HCT116 (cell line): ENCODE data around the gene HSD3B2. TPM values are rescaled to one million over a fixed set of nuclear protein-coding genes. Genes with fewer than 3 reads are reported as not detected.

Experiments
- ATAC-seq: fragments of 200-7000 bp; cut with Tn5 transposase; 2 replicates; pipeline ENCODE4 v1.9.1; 2020; ENCODE audit warnings: mild to moderate bottlenecking, moderate library complexity
- BruUV-seq: library from RNA; stranded (reverse); fragments of 400-500 nt; replicated peaks from 2 replicates; lab custom pipeline; 2021; lab: Mats Ljungman, UMichigan
- CTCF ChIA-PET: fragments of 300-600 bp; sonication (Branson Sonifier 250); formaldehyde crosslinking; loops from one replicate; lab custom pipeline; 2021; ENCODE audit warnings: antibody characterized with exemption; lab: Charles Lee
- POLR2A ChIA-PET: fragments of 300-600, 350-600 bp; sonication (Branson Sonifier 250); formaldehyde crosslinking; loops from one replicate; lab custom pipeline; 2021; ENCODE audit warnings: antibody characterized with exemption; lab: Charles Lee
- RAD21 ChIA-PET, 2 experiments: fragments of 300-600 bp; sonication (Branson Sonifier 250); formaldehyde crosslinking; loops; one replicate each; lab custom pipeline; 2023; ENCODE audit warnings: low total read pairs in 2 of 2; ENCODE audit not compliant: uncharacterized antibody in 2 of 2, unreplicated experiment in 2 of 2, low non-redundant PET in 1 of 2; lab: Charles Lee
- DNase-seq: peaks from one replicate; pipeline ENCODE4 v3.0.0-alpha.2; 2010; ENCODE audit warnings: low read depth, low spot score
- H2AFZ ChIP-seq: fragments of 200-600 bp; shearing (Covaris generic), sonication (generic); 2 replicates; pipeline ENCODE4 v1.6.1; 2017; ENCODE audit warnings: low read depth, mixed run types, mixed read lengths, antibody characterized with exemption, low read length; ENCODE audit not compliant: poor library complexity, severe bottlenecking
- H3K27ac ChIP-seq: 2 replicates; pipeline ENCODE4 v1.5.1; 2012; ENCODE audit warnings: low read depth, low read length
- H3K27me3 ChIP-seq: fragments of 200-600 bp; sonication (generic); 2 replicates; pipeline ENCODE4 v1.6.1; 2016; ENCODE audit warnings: mixed run types, low read length, mixed read lengths; ENCODE audit not compliant: insufficient read depth
- H3K36me3 ChIP-seq, 2 experiments: fragments of 200-500 bp in 1 of 2; fragments of 200-600 bp in 1 of 2; sonication (Bioruptor generic) in 1 of 2; sonication (generic) in 1 of 2; 2 replicates each; pipeline versions ENCODE4 v1.5.1 to v1.6.1; 2014 to 2016; ENCODE audit warnings: low read length in 2 of 2, inconsistent platforms in 1 of 2, mixed read lengths in 1 of 2, mixed run types in 1 of 2; ENCODE audit not compliant: insufficient read depth in 2 of 2, control insufficient read depth in 1 of 2
- H3K4me1 ChIP-seq, 2 experiments: fragments of 200-600 bp in 1 of 2; sonication (generic) in 1 of 2; 2 replicates each; pipeline versions ENCODE4 v1.5.1 to v1.6.1; 2012 to 2017; ENCODE audit warnings: low read length in 2 of 2, inconsistent platforms in 1 of 2, mild to moderate bottlenecking in 1 of 2, mixed read lengths in 1 of 2, mixed run types in 1 of 2, moderate library complexity in 1 of 2; ENCODE audit not compliant: insufficient read depth in 2 of 2, control insufficient read depth in 1 of 2
- H3K4me2 ChIP-seq: fragments of 200-600 bp; sonication (generic); 2 replicates; pipeline ENCODE4 v1.6.1; 2017; ENCODE audit warnings: mixed run types, low read length, mixed read lengths
- H3K4me3 ChIP-seq, 2 experiments: fragments of 200-600 bp in 1 of 2; sonication (generic) in 1 of 2; replicated peaks in 1 of 2; 2 replicates each; pipeline ENCODE4 v1.5.1; 2011 to 2016; ENCODE audit warnings: low read length in 2 of 2, control low read depth in 1 of 2, low read depth in 1 of 2, mild to moderate bottlenecking in 1 of 2, mixed read lengths in 1 of 2, mixed run types in 1 of 2
- H3K79me2 ChIP-seq: fragments of 200-600 bp; sonication (generic); 2 replicates; pipeline ENCODE4 v1.6.1; 2017; ENCODE audit warnings: mild to moderate bottlenecking, mixed run types, low read length, moderate library complexity, mixed read lengths; ENCODE audit not compliant: insufficient read depth
- H3K9ac ChIP-seq: fragments of 200-600 bp; sonication (generic); 2 replicates; pipeline ENCODE4 v1.6.1; 2016; ENCODE audit warnings: low read length, mixed read lengths
- H3K9me2 ChIP-seq: fragments of 200-600 bp; sonication (generic), shearing (Covaris generic); 2 replicates; pipeline ENCODE4 v1.6.1; 2017; ENCODE audit warnings: mixed run types, mild to moderate bottlenecking, moderate library complexity; ENCODE audit not compliant: insufficient read depth
- H3K9me3 ChIP-seq, 2 experiments: fragments of 200-500 bp in 1 of 2; fragments of 200-600 bp in 1 of 2; sonication (Bioruptor generic) in 1 of 2; sonication (generic) in 1 of 2; 2 replicates each; pipeline ENCODE4 v1.6.1; 2014 to 2017; ENCODE audit warnings: low read length in 2 of 2, mixed read lengths in 2 of 2, inconsistent platforms in 1 of 2, low read depth in 1 of 2, mild to moderate bottlenecking in 1 of 2, mixed run types in 1 of 2, moderate library complexity in 1 of 2; ENCODE audit not compliant: control insufficient read depth in 1 of 2, insufficient read depth in 1 of 2
- H4K20me1 ChIP-seq: fragments of 200-600 bp; sonication (generic), shearing (Covaris generic); 2 replicates; pipeline ENCODE4 v1.6.1; 2017; ENCODE audit warnings: mixed run types, mild to moderate bottlenecking, moderate library complexity; ENCODE audit not compliant: insufficient read depth
- ATF3 ChIP-seq: IDR thresholded peaks from 2 replicates; pipeline ENCODE4 v1.6.1; 2012
- CEBPB ChIP-seq: IDR thresholded peaks from 2 replicates; pipeline ENCODE4 v1.6.1; 2012; ENCODE audit warnings: low read depth
- EZH2phosphoT487 ChIP-seq: fragments of 200-600 bp; IDR thresholded peaks from 2 replicates; pipeline ENCODE4 v1.6.1; 2018; ENCODE audit warnings: antibody characterized with exemption, borderline replicate concordance
- ZBTB33 ChIP-seq: IDR thresholded peaks from 2 replicates; pipeline ENCODE4 v1.6.1; 2011; ENCODE audit warnings: mild to moderate bottlenecking, low read length, moderate library complexity; ENCODE audit not compliant: insufficient replicate concordance; ENCODE audit errors: extremely low read depth
- intact Hi-C: fragments of 100-400 bp; cut with micrococcal nuclease; formaldehyde crosslinking; loops from 2 replicates; pipeline ENCODE4 v1.10.0; 2022
- total RNA-seq: library from RNA; stranded (reverse); gene quantifications from one replicate; pipeline ENCODE4 v1.2.1, GENCODE V29; 2021; ENCODE audit not compliant: unreplicated experiment
- TF ChIP-seq, protein P1 (sequence below), 3 experiments: fragments of 200-600 bp in 1 of 3; sonication (generic) in 1 of 3; IDR thresholded peaks in 2 of 3; conservative IDR thresholded peaks in 1 of 3; 2 replicates each; pipeline ENCODE4 v1.5.1; 2012 to 2017; ENCODE audit warnings: low read depth in 2 of 3, low read length in 2 of 3, antibody characterized with exemption in 1 of 3, borderline replicate concordance in 1 of 3, control low read depth in 1 of 3, mild to moderate bottlenecking in 1 of 3, mixed read lengths in 1 of 3, mixed run types in 1 of 3, moderate library complexity in 1 of 3; ENCODE audit not compliant: insufficient read depth in 1 of 3

HSD3B2 gene
- total RNA-seq, 1 experiment from 2014 or later, result 1.4 TPM

DNA sequence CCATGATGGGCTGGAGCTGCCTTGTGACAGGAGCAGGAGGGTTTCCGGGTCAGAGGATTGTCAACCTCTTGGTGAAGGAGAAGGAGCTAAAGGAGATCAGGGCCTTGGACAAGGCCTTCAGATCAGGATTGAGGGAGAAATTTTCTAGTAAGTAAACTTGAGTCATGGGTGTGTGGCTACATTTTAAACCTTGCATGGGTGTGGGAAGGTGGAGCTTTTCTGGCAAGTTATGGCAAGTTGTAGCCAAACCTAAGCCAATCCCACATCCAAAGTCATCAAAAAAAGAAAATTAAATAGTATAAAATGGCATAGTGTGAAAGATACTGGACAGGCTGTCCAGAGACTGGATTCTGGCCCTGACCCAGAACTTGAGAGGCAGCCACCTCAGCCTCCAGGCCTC, 52.3 kb downstream of the HSD3B2 start:
- RAD21 ChIA-PET, result no interaction called here
- H3K4me3 ChIP-seq, result no peak overlapping the region
- no peak overlapping the region for H3K9ac ChIP-seq
- no peaks in the 10 kb centered on the region for H3K36me3 ChIP-seq
- H3K9me3 ChIP-seq, result no peaks in the 10 kb centered on the region
- H3K79me2 ChIP-seq, result no peaks in the 10 kb centered on the region
- H2AFZ ChIP-seq, result no peak overlapping the region
- POLR2A ChIA-PET, result no interaction called here
- no peaks in the 10 kb centered on the region for H3K4me1 ChIP-seq
- DNase-seq, result no peak
- intact Hi-C loops, result no loop called here
- no peaks in the 10 kb centered on the region for H3K9me2 ChIP-seq
- H3K27me3 ChIP-seq, result peaks cover 16% of the 10 kb centered on the region; the same call in 1 of the 2 replicates
- ATAC-seq, result no peak
- CTCF ChIA-PET, result no interaction called here
- H4K20me1 ChIP-seq, result no peaks in the 10 kb centered on the region
- no peak for TF ChIP-seq EZH2phosphoT487
- TF ChIP-seq ZBTB33, result no peak
- no peak for TF ChIP-seq CEBPB
- no peak for TF ChIP-seq ATF3
- TF ChIP-seq, protein P1, sequence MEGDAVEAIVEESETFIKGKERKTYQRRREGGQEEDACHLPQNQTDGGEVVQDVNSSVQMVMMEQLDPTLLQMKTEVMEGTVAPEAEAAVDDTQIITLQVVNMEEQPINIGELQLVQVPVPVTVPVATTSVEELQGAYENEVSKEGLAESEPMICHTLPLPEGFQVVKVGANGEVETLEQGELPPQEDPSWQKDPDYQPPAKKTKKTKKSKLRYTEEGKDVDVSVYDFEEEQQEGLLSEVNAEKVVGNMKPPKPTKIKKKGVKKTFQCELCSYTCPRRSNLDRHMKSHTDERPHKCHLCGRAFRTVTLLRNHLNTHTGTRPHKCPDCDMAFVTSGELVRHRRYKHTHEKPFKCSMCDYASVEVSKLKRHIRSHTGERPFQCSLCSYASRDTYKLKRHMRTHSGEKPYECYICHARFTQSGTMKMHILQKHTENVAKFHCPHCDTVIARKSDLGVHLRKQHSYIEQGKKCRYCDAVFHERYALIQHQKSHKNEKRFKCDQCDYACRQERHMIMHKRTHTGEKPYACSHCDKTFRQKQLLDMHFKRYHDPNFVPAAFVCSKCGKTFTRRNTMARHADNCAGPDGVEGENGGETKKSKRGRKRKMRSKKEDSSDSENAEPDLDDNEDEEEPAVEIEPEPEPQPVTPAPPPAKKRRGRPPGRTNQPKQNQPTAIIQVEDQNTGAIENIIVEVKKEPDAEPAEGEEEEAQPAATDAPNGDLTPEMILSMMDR (IDR thresholded peaks at IDR 0.05 in 2 of 3, conservative IDR thresholded peaks at IDR 0.05 in 1 of 3; ENCODE audit: borderline replicate concordance in 1 of 3, insufficient read depth in 1 of 3, low read depth in 2 of 3, low read length in 2 of 3), result no peak
- no peak overlapping the region for H3K4me2 ChIP-seq
- H3K27ac ChIP-seq, result no peak overlapping the region
- no TSS peak for BruUV-seq
